Osteocyte (in vitro differentiated cells): Measurements from ENCODE around the gene TMEM214. TPM values are rescaled to one million over a fixed set of nuclear protein-coding genes. Genes with fewer than 3 reads are reported as not detected.

ENCODE experiments used
- DNase-seq: peaks from one replicate; pipeline ENCODE4 v3.0.0; 2021; ENCODE audit warnings: mixed read lengths; ENCODE audit not compliant: unreplicated experiment; ENCODE audit errors: extremely low spot score
- H3K27ac Mint-ChIP-seq: one replicate; pipeline ENCODE4 v1.8.0; 2021; ENCODE audit warnings: mild to moderate bottlenecking, mixed read lengths; ENCODE audit not compliant: unreplicated experiment
- H3K27me3 Mint-ChIP-seq: one replicate; pipeline ENCODE4 v1.8.0; 2021; ENCODE audit warnings: mixed read lengths; ENCODE audit not compliant: unreplicated experiment
- H3K36me3 Mint-ChIP-seq: one replicate; pipeline ENCODE4 v1.8.0; 2021; ENCODE audit warnings: mixed read lengths; ENCODE audit not compliant: unreplicated experiment
- H3K4me1 Mint-ChIP-seq: one replicate; pipeline ENCODE4 v1.8.0; 2021; ENCODE audit warnings: mixed read lengths; ENCODE audit not compliant: unreplicated experiment
- H3K4me3 Mint-ChIP-seq: one replicate; pipeline ENCODE4 v1.8.0; 2021; ENCODE audit warnings: mild to moderate bottlenecking, moderate library complexity, mixed read lengths; ENCODE audit not compliant: unreplicated experiment
- H3K9me3 Mint-ChIP-seq: one replicate; pipeline ENCODE4 v1.8.0; 2021; ENCODE audit warnings: mixed read lengths; ENCODE audit not compliant: unreplicated experiment
- CTCF ChIP-seq: fragments of 200-600 bp; sonication (generic); IDR thresholded peaks from 2 replicates; pipeline ENCODE4 v1.5.0; 2021; ENCODE audit warnings: antibody characterized with exemption, mild to moderate bottlenecking, moderate library complexity
- total RNA-seq: library from RNA; stranded (reverse); gene quantifications from 2 replicates; pipeline ENCODE4 v1.2.1, GENCODE V29; 2021

Gene TMEM214
- total RNA-seq, 1 donor from 2014 or later = 118 TPM

- Mint-ChIP-seq H3K36me3 (peaks cover 4% of the 10 kb centered on the region), H3K9me3 (no peaks in the 10 kb centered on the region), H3K27ac (no peak overlapping the region), H3K4me1 (peaks cover 54% of the 10 kb centered on the region), H3K27me3 (no peaks in the 10 kb centered on the region), H3K4me3 (no peak overlapping the region)
- DNase-seq = no peak
- no peak for TF ChIP-seq CTCF
These were observed 49.4 kb downstream of the TMEM214 start for GRCh38 chr2:27081984-27082772.

GRCh38 chr2:27082773-27083409 is 50.1 kb downstream of the TMEM214 start:
- H3K27me3 Mint-ChIP-seq = no peaks in the 10 kb centered on the region
- no peak for DNase-seq
- no peak for TF ChIP-seq CTCF
- H3K36me3 Mint-ChIP-seq = peaks cover 4% of the 10 kb centered on the region
- H3K4me1 Mint-ChIP-seq = peaks cover 49% of the 10 kb centered on the region
- H3K4me3 Mint-ChIP-seq = no peak overlapping the region
- no peaks in the 10 kb centered on the region for H3K9me3 Mint-ChIP-seq
- no peak overlapping the region for H3K27ac Mint-ChIP-seq

GRCh38 chr2:27083410-27084296 is 50.9 kb downstream of the TMEM214 start:
- H3K9me3 Mint-ChIP-seq = no peaks in the 10 kb centered on the region
- no peak overlapping the region for H3K27ac Mint-ChIP-seq
- H3K4me3 Mint-ChIP-seq = no peak overlapping the region
- H3K36me3 Mint-ChIP-seq = peaks cover 4% of the 10 kb centered on the region
- no peak for DNase-seq
- H3K4me1 Mint-ChIP-seq = peaks cover 42% of the 10 kb centered on the region
- no peak for TF ChIP-seq CTCF
- no peaks in the 10 kb centered on the region for H3K27me3 Mint-ChIP-seq

- Mint-ChIP-seq H3K4me3 (no peak overlapping the region), H3K27me3 (no peaks in the 10 kb centered on the region), H3K4me1 (peaks cover 38% of the 10 kb centered on the region), H3K27ac (no peak overlapping the region), H3K36me3 (peaks cover 4% of the 10 kb centered on the region), H3K9me3 (no peaks in the 10 kb centered on the region)
- no peak for DNase-seq
- no peak for TF ChIP-seq CTCF
These were observed 51.7 kb downstream of the TMEM214 start for GRCh38 chr2:27084297-27085061.
